HEK293 (cell line): ENCODE measurements around the gene ANKZF1.

ENCODE experiments used
- CTCF ChIA-PET: fragments of 350-600 bp; formaldehyde crosslinking; extraction: SDS; loops from one replicate; lab custom pipeline; 2021; ENCODE audit warnings: antibody characterized with exemption; lab: Yijun Ruan, JAX
- POLR2A ChIA-PET: fragments of 300-600 bp; formaldehyde crosslinking; extraction: SDS; loops from one replicate; lab custom pipeline; 2020; ENCODE audit warnings: antibody characterized with exemption, inconsistent platforms; lab: Yijun Ruan, JAX
- H3K27ac ChIP-seq: fragments of 200-500 bp; sonication (Bioruptor generic); 2 replicates; pipeline ENCODE4 v1.5.1; 2014; ENCODE audit warnings: low read depth, low read length, control low read depth, inconsistent platforms; ENCODE audit errors: extremely low read depth
- H3K36me3 ChIP-seq, 2 experiments: fragments of 200-500 bp in 1 of 2; sonication (Bioruptor generic) in 1 of 2; 1 replicate in 1 of 2; 2 replicates in 1 of 2; pipeline ENCODE4 v1.5.1; 2014 to 2017; ENCODE audit warnings: inconsistent platforms in 2 of 2, low read length in 2 of 2; ENCODE audit not compliant: control insufficient read depth in 2 of 2, insufficient read depth in 1 of 2
- H3K4me1 ChIP-seq: fragments of 200-500 bp; sonication (Bioruptor generic); 2 replicates; pipeline ENCODE4 v1.5.1; 2014; ENCODE audit warnings: mild to moderate bottlenecking, low read length, inconsistent platforms; ENCODE audit not compliant: control insufficient read depth, insufficient read depth
- H3K4me3 ChIP-seq: 2 replicates; pipeline ENCODE4 v1.5.1; 2011; ENCODE audit warnings: low read depth, mild to moderate bottlenecking, control low read depth, low read length, moderate library complexity
- H3K9me3 ChIP-seq: fragments of 200-500 bp; sonication (Bioruptor generic); 2 replicates; pipeline ENCODE4 v1.5.1; 2014; ENCODE audit warnings: low read depth, low read length, inconsistent platforms; ENCODE audit not compliant: control insufficient read depth, insufficient read depth
- IKZF3 ChIP-seq: fragments of 450-650 bp; IDR thresholded peaks from 2 replicates; pipeline ENCODE4 v1.5.0; 2018; ENCODE audit warnings: missing biosample characterization, mild to moderate bottlenecking, missing genetic modification characterization, moderate library complexity
- KLF16 ChIP-seq: fragments of 450-650 bp; formaldehyde crosslinking; IDR thresholded peaks from 2 replicates; pipeline ENCODE4 v1.5.1; 2017; ENCODE audit warnings: missing biosample characterization, missing genetic modification characterization
- SCRT2 ChIP-seq: fragments of 450-650 bp; formaldehyde crosslinking; IDR thresholded peaks from 2 replicates; pipeline ENCODE4 v1.5.1; 2016; ENCODE audit warnings: missing biosample characterization, missing genetic modification characterization
- ZBTB17 ChIP-seq: fragments of 450-650 bp; formaldehyde crosslinking; IDR thresholded peaks from 2 replicates; pipeline ENCODE4 v1.5.1; 2016; ENCODE audit warnings: missing biosample characterization, missing genetic modification characterization
- ZBTB48 ChIP-seq: fragments of 450-650 bp; formaldehyde crosslinking; IDR thresholded peaks from 2 replicates; pipeline ENCODE4 v1.5.1; 2016; ENCODE audit warnings: missing biosample characterization, missing genetic modification characterization
- ZBTB8A ChIP-seq: fragments of 450-650 bp; formaldehyde crosslinking; IDR thresholded peaks from 2 replicates; pipeline ENCODE4 v1.5.1; 2016; ENCODE audit warnings: missing biosample characterization, missing genetic modification characterization
- ZIC2 ChIP-seq: fragments of 450-650 bp; formaldehyde crosslinking; IDR thresholded peaks from 2 replicates; pipeline ENCODE4 v1.5.1; 2016; ENCODE audit warnings: missing biosample characterization, missing genetic modification characterization
- ZNF132 ChIP-seq: fragments of 450-650 bp; formaldehyde crosslinking; IDR thresholded peaks from 2 replicates; pipeline ENCODE4 v1.5.1; 2017; ENCODE audit warnings: missing biosample characterization, missing genetic modification characterization, borderline replicate concordance
- ZNF155 ChIP-seq: fragments of 450-650 bp; formaldehyde crosslinking; IDR thresholded peaks from 2 replicates; pipeline ENCODE4 v1.5.1; 2016; ENCODE audit warnings: missing biosample characterization, missing genetic modification characterization
- ZNF184 ChIP-seq: fragments of 450-650 bp; IDR thresholded peaks from 2 replicates; pipeline ENCODE4 v1.5.1; 2018; ENCODE audit warnings: missing biosample characterization, mild to moderate bottlenecking, missing genetic modification characterization
- ZNF335 ChIP-seq: fragments of 450-650 bp; formaldehyde crosslinking; conservative IDR thresholded peaks from 2 replicates; pipeline ENCODE4 v1.5.1; 2016; ENCODE audit warnings: missing biosample characterization, missing genetic modification characterization
- ZNF391 ChIP-seq: fragments of 450-650 bp; formaldehyde crosslinking; IDR thresholded peaks from 2 replicates; pipeline ENCODE4 v1.5.1; 2016; ENCODE audit warnings: low read depth, missing biosample characterization, missing genetic modification characterization, borderline replicate concordance
- ZNF426 ChIP-seq: fragments of 450-650 bp; formaldehyde crosslinking; IDR thresholded peaks from 2 replicates; pipeline ENCODE4 v1.5.1; 2017; ENCODE audit warnings: missing biosample characterization, missing genetic modification characterization, mild to moderate bottlenecking, inconsistent platforms, moderate library complexity
- ZNF560 ChIP-seq: fragments of 450-650 bp; formaldehyde crosslinking; IDR thresholded peaks from 2 replicates; pipeline ENCODE4 v1.5.1; 2017; ENCODE audit warnings: missing biosample characterization, missing genetic modification characterization, borderline replicate concordance
- ZNF610 ChIP-seq: fragments of 450-650 bp; formaldehyde crosslinking; IDR thresholded peaks from 2 replicates; pipeline ENCODE4 v1.5.1; 2016; ENCODE audit warnings: missing biosample characterization, missing genetic modification characterization, borderline replicate concordance
- ZNF658 ChIP-seq: fragments of 450-650 bp; formaldehyde crosslinking; IDR thresholded peaks from 2 replicates; pipeline ENCODE4; 2016; ENCODE audit warnings: missing biosample characterization, missing genetic modification characterization
- ZNF76 ChIP-seq: fragments of 450-650 bp; formaldehyde crosslinking; IDR thresholded peaks from 2 replicates; pipeline ENCODE4; 2016; ENCODE audit warnings: low read depth, missing biosample characterization, missing genetic modification characterization, borderline replicate concordance
- ZSCAN23 ChIP-seq: fragments of 450-650 bp; formaldehyde crosslinking; IDR thresholded peaks from 2 replicates; pipeline ENCODE4 v1.5.1; 2016; ENCODE audit warnings: missing biosample characterization, missing genetic modification characterization
- TF ChIP-seq, protein P1 (sequence below): fragments of 450-650 bp; formaldehyde crosslinking; IDR thresholded peaks from 2 replicates; pipeline ENCODE4 v1.5.1; 2016; ENCODE audit warnings: missing biosample characterization, missing genetic modification characterization
- TF ChIP-seq, protein P2 (sequence below): fragments of 450-650 bp; formaldehyde crosslinking; IDR thresholded peaks from 2 replicates; pipeline ENCODE4 v1.5.1; 2016; ENCODE audit warnings: missing biosample characterization, missing genetic modification characterization, borderline replicate concordance
- TF ChIP-seq, protein P3 (sequence below): fragments of 450-650 bp; formaldehyde crosslinking; IDR thresholded peaks from 2 replicates; pipeline ENCODE4 v1.5.1; 2016; ENCODE audit warnings: missing biosample characterization, missing genetic modification characterization
- TF ChIP-seq, protein P4 (sequence below): fragments of 450-650 bp; formaldehyde crosslinking; IDR thresholded peaks from 2 replicates; pipeline ENCODE4 v1.5.1; 2016; ENCODE audit warnings: missing biosample characterization, missing genetic modification characterization, borderline replicate concordance
- TF ChIP-seq, protein P5 (sequence below): fragments of 450-650 bp; formaldehyde crosslinking; IDR thresholded peaks from 2 replicates; pipeline ENCODE4 v1.5.1; 2016; ENCODE audit warnings: missing biosample characterization, missing genetic modification characterization
- TF ChIP-seq, protein P6 (sequence below): fragments of 450-650 bp; formaldehyde crosslinking; IDR thresholded peaks from 2 replicates; pipeline ENCODE4 v1.5.1; 2016; ENCODE audit warnings: missing biosample characterization, missing genetic modification characterization

Gene ANKZF1

DNA sequence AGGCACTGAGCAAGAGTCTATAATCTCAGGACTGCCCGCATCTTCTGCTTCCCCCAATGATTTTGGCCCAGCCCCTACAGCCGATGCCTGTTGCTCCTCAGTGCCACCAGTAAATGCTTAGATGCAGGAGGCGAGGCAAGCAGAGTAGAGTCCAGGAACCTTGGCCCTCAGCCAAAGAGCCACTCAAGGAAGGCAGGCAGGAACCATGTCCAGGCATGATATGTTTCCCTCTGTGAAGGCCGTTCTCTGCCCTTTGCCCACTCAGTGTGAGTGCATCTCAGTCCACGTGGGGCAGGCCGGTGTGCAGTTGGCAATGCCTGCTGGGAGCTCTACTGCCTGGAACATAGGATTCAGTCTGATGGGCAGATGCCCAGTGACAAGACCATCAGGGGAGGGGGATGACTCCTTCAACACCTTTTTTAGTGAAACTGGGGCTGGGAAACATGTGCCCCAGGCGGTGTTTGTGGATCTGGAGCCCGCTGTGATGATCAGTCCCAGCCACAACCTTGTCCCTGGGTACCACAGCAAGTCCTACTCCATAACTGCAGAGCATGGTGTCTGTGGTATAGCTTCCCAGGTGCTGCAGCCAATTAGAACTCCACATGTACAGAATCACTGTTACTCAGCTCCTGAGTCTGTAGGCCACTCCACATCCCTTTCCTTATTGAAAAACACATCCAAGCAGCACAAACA is 39.9 kb downstream of the ANKZF1 start:
- ChIA-PET CTCF (interaction anchor here (0.8 to 1.4 kb wide), 2 partner anchors 8 to 25 kb away, joined by 6 to 7 read pairs; no protein-coding TSS in a partner anchor), POLR2A (interaction anchor here (0.8 kb wide), 1 partner anchor 24 kb away, joined by 3 read pairs; the partner anchor contains the start of genes GLB1L and STK16)
- no peak overlapping the region for H3K27ac ChIP-seq
- no peak for TF ChIP-seq ZNF610
- TF ChIP-seq ZBTB8A (tag by site-specific recombination): no peak
- TF ChIP-seq, protein P1, sequence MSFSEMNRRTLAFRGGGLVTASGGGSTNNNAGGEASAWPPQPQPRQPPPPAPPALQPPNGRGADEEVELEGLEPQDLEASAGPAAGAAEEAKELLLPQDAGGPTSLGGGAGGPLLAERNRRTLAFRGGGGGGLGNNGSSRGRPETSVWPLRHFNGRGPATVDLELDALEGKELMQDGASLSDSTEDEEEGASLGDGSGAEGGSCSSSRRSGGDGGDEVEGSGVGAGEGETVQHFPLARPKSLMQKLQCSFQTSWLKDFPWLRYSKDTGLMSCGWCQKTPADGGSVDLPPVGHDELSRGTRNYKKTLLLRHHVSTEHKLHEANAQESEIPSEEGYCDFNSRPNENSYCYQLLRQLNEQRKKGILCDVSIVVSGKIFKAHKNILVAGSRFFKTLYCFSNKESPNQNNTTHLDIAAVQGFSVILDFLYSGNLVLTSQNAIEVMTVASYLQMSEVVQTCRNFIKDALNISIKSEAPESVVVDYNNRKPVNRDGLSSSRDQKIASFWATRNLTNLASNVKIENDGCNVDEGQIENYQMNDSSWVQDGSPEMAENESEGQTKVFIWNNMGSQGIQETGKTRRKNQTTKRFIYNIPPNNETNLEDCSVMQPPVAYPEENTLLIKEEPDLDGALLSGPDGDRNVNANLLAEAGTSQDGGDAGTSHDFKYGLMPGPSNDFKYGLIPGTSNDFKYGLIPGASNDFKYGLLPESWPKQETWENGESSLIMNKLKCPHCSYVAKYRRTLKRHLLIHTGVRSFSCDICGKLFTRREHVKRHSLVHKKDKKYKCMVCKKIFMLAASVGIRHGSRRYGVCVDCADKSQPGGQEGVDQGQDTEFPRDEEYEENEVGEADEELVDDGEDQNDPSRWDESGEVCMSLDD (tag by site-specific recombination): no peak
- TF ChIP-seq ZNF426: no peak
- no peak for TF ChIP-seq ZNF560
- TF ChIP-seq SCRT2 (tag by site-specific recombination): peak; percentile 86
- peak; percentile 77 for TF ChIP-seq ZBTB17 (tag by site-specific recombination)
- TF ChIP-seq, protein P2, sequence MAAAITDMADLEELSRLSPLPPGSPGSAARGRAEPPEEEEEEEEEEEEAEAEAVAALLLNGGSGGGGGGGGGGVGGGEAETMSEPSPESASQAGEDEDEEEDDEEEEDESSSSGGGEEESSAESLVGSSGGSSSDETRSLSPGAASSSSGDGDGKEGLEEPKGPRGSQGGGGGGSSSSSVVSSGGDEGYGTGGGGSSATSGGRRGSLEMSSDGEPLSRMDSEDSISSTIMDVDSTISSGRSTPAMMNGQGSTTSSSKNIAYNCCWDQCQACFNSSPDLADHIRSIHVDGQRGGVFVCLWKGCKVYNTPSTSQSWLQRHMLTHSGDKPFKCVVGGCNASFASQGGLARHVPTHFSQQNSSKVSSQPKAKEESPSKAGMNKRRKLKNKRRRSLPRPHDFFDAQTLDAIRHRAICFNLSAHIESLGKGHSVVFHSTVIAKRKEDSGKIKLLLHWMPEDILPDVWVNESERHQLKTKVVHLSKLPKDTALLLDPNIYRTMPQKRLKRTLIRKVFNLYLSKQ (tag by site-specific recombination): no peak
- TF ChIP-seq ZNF658 (tag by site-specific recombination): no peak
- TF ChIP-seq, protein P3, sequence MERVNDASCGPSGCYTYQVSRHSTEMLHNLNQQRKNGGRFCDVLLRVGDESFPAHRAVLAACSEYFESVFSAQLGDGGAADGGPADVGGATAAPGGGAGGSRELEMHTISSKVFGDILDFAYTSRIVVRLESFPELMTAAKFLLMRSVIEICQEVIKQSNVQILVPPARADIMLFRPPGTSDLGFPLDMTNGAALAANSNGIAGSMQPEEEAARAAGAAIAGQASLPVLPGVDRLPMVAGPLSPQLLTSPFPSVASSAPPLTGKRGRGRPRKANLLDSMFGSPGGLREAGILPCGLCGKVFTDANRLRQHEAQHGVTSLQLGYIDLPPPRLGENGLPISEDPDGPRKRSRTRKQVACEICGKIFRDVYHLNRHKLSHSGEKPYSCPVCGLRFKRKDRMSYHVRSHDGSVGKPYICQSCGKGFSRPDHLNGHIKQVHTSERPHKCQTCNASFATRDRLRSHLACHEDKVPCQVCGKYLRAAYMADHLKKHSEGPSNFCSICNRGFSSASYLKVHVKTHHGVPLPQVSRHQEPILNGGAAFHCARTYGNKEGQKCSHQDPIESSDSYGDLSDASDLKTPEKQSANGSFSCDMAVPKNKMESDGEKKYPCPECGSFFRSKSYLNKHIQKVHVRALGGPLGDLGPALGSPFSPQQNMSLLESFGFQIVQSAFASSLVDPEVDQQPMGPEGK: no peak
- no peak for TF ChIP-seq ZNF184 (tag by site-specific recombination)
- 0 out of 2 replicates have a peak, but pooled peaks have one; percentile 19 for TF ChIP-seq ZNF76
- TF ChIP-seq ZSCAN23: no peak
- TF ChIP-seq ZBTB48 (tag by site-specific recombination): 0 out of 2 replicates have a peak, but pooled peaks have one; percentile 20
- no peak for TF ChIP-seq ZNF132 (tag by site-specific recombination)
- peak; percentile 80 for TF ChIP-seq ZIC2 (tag by site-specific recombination)
- TF ChIP-seq ZNF335 (tag by site-specific recombination): no peak
- TF ChIP-seq ZNF391 (tag by site-specific recombination): no peak
- no peak for TF ChIP-seq KLF16 (tag by site-specific recombination)
- no peak for TF ChIP-seq ZNF155 (tag by site-specific recombination)
- no peak for TF ChIP-seq IKZF3 (tag by site-specific recombination)
- TF ChIP-seq, protein P4, sequence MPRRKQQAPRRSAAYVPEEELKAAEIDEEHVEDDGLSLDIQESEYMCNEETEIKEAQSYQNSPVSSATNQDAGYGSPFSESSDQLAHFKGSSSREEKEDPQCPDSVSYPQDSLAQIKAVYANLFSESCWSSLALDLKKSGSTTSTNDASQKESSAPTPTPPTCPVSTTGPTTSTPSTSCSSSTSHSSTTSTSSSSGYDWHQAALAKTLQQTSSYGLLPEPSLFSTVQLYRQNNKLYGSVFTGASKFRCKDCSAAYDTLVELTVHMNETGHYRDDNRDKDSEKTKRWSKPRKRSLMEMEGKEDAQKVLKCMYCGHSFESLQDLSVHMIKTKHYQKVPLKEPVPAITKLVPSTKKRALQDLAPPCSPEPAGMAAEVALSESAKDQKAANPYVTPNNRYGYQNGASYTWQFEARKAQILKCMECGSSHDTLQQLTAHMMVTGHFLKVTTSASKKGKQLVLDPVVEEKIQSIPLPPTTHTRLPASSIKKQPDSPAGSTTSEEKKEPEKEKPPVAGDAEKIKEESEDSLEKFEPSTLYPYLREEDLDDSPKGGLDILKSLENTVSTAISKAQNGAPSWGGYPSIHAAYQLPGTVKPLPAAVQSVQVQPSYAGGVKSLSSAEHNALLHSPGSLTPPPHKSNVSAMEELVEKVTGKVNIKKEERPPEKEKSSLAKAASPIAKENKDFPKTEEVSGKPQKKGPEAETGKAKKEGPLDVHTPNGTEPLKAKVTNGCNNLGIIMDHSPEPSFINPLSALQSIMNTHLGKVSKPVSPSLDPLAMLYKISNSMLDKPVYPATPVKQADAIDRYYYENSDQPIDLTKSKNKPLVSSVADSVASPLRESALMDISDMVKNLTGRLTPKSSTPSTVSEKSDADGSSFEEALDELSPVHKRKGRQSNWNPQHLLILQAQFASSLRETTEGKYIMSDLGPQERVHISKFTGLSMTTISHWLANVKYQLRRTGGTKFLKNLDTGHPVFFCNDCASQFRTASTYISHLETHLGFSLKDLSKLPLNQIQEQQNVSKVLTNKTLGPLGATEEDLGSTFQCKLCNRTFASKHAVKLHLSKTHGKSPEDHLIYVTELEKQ (tag by site-specific recombination): no peak
- TF ChIP-seq, protein P5, sequence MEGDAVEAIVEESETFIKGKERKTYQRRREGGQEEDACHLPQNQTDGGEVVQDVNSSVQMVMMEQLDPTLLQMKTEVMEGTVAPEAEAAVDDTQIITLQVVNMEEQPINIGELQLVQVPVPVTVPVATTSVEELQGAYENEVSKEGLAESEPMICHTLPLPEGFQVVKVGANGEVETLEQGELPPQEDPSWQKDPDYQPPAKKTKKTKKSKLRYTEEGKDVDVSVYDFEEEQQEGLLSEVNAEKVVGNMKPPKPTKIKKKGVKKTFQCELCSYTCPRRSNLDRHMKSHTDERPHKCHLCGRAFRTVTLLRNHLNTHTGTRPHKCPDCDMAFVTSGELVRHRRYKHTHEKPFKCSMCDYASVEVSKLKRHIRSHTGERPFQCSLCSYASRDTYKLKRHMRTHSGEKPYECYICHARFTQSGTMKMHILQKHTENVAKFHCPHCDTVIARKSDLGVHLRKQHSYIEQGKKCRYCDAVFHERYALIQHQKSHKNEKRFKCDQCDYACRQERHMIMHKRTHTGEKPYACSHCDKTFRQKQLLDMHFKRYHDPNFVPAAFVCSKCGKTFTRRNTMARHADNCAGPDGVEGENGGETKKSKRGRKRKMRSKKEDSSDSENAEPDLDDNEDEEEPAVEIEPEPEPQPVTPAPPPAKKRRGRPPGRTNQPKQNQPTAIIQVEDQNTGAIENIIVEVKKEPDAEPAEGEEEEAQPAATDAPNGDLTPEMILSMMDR (tag by site-specific recombination): no peak
- TF ChIP-seq, protein P6, sequence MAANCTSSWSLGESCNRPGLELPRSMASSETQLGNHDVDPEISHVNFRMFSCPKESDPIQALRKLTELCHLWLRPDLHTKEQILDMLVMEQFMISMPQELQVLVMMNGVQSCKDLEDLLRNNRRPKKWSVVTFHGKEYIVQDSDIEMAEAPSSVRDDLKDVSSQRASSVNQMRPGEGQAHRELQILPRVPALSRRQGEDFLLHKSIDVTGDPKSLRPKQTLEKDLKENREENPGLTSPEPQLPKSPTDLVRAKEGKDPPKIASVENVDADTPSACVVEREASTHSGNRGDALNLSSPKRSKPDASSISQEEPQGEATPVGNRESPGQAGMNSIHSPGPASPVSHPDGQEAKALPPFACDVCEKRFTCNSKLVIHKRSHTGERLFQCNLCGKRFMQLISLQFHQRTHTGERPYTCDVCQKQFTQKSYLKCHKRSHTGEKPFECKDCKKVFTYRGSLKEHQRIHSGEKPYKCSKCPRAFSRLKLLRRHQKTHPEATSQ (tag by site-specific recombination): no peak

More for the DNA sequence above, 39.9 kb downstream of the ANKZF1 start:
- no peaks in the 10 kb centered on the region for H3K4me1 ChIP-seq
- H3K36me3 ChIP-seq: no peaks in the 10 kb centered on the region
- no peaks in the 10 kb centered on the region for H3K9me3 ChIP-seq
- no peak overlapping the region for H3K4me3 ChIP-seq
